ENCODE results near the gene RHOT2.

RHOT2 gene

DNA sequence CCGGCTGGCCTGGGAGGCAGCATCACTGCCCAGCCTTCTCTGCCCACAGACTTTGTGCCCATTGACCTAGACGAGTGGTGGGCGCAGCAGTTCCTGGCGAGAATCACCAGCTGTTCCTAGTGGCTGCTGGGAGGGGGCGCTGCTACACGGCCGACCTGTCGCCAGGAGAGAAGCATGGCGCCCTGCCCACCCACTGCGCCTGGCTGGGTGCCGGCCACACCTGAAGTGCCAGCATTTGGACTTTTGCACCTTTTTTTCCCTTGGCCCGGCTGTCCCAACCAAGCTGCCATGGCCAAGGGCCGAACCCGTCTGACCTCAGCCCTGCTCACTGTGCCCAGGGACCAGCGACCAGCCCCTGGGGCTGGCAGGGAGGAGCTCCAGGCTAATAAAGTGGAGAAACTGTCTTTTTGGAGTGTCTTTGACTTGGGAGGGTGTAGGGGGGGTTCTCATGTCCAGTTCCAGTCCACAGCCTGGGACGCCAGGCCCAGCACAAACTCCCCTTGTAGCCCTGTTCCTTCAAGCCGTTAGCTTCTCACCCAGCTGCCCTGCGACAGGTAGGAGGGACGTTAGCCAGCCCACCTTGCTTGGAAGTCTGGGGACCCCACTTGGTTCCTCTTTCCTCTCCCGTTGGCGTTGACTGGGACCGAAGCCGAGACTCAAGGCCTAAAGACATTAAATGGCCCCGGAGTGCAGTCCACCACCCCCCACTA, 19.7 kb upstream of the RHOT2 start:
- DNase-seq = peak in 1 of 2 donors; percentile 34

DNA sequence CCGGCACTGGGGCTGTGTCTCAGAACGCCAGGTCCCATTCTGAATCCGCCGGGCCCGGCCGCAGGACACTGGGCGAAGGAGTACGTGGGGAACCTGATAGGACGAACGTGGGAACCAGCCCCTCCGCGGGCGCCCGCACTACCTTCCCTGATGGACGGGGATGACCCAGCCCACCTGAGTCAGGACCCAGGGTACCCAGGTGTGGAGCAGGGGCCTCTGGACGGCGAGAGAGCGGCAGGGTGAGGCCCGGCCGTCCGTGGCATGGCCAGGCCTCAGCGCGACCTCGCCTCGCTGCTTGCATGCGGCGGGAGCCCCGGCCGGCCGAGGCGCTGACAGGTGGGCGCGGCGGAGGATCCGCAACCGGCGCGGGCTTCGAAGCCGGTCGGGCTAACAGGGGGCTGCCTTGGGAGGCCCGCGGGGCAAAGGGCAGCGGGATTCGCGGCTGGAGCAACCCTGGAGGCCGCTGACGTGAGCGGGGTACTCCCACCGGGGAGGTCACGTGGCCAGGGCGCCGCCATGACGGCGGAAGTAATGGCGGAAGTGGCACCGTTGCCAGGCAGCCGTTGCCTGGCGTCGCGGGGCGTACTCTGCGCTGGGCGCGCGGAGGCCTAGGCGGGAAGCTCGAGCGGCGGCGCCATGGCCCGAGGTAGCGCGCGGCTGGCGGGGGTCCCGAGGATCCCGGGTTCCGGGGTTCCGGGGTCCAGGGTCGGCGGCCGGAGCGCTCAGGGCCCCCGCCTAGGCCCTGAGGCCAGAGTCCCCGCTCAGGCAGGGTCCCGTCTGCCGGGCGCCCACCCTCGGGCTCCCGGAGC, 18.9 kb upstream of the RHOT2 start, which contains the start of gene WDR90:
Gene WDR90 (plus strand): TSS at position 585 of the 809 bp plus-strand sequence. CDS start 52 bp downstream, at position 637.
- peak; percentile 91 to 92 for DNase-seq

DNA sequence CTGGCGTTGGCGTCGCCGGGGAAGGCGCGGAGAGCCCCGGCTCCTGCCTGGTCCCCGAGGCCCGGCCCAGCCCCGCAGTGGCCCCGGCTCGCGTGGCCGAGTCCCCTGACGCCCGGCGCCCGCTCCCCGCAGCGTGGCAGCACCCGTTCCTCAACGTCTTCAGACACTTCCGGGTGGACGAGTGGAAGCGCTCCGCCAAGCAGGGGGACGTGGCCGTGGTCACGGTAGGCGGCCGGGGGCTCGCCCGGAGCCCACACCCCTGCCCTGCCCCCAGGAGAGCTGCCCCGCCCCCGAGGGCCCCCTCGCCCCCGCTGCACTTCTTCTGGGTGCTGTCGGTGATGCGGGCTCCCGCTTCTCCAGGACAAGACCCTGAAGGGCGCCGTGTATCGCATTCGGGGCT, 18.3 kb upstream of the RHOT2 start:
- DNase-seq = no peak

DNA sequence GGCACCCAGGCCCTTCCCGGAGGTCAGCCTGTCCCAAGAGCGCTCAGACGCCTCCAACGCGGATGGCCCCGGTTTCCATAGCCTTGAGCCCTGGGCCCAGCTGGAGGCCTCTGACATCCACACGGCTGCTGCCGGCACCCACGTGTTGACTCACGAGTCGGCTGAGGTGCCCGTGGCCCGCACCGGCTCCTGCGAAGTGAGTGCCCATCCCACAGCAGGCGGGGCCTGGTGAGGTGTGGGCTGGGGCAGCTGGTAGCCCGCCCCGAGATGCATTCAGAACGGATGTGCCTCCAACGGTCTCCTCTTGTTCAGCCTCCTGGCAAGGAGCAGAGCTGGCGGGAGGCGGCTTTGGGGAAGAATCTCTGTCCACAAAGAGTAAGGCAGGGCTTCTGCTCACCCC, 16.1 kb upstream of the RHOT2 start:
- DNase-seq = no peak

DNA sequence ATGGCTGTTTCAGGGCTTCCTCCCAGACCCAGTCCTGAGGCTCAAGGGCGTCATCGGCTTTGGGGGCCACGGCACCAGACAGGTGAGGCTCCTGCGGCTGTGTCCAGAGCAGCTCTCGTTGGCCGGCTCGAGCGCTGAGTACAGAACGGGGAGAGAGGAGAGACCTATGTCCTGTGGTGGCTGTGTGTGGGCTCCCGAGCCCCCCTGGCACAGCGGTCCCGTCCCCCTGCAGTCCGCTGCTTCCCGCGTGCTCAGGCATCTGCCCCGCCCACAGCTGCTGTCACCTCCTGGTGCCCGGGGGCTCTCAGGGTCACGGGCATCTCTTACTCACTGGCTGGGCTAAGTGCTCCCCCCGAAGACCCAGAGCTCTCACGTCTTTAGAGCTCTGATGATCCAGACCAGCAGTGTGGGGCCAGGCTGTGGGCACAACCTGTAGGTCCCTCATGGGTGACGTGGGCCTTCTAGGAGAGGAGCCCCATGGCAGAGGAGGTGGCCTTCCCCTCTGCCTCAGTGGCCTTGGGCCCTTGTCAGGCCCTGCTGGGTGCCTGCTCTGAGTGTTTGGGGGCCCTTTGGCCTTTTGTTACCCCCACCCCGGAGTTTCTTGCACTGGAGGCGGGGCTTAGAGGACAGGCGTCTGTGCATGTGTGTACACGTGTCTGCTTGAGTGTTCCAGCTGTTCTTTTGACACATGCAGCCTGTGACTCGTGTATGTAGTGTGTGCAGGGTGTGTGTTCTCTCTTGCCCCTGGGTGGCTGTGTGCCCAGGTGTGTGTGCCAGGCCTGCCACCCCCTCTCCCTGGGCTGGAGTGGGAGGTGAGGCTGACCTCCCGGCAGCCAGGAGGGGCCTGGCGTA, 15.3 kb upstream of the RHOT2 start:
- DNase-seq = no peak

DNA sequence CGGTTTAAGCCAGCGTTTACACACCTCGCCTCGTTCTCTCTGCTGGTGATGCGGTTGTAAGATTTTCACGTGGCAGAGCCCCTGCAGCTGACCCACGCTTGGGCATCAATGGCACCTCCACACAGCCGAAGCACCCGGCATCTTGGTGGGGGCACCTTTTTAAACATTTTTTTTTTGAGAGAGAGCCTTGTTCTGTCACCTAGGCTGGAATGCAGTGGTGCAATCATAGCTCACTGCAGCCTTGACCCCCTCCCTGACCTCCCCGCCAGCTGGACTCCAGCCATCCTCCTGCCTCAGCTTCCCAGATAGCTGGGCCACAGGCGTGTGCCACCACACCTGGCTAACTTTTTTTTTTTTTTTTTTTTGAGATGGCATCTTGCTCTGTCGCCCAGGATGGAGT, 13.9 kb upstream of the RHOT2 start:
- DNase-seq = no peak

DNA sequence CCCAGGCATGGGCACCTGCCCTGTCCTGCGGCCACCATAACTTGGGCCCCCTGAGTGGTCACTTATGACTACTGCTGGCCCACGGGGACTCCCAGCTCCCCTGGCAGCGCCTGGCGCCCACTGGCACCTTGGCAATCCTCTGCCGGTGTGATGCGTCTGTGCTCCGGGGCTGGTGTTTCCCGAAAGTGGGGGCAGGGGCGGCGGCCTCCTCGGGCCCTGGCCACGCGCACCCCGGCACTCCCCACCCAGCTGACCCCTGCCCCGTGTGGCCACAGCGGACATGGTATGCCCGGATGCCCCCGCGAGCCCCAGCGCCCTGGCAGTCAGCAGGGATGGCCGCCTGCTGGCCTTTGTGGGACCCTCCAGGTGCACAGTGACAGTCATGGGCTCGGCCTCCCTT, 10.4 kb upstream of the RHOT2 start:
- no peak for DNase-seq

DNA sequence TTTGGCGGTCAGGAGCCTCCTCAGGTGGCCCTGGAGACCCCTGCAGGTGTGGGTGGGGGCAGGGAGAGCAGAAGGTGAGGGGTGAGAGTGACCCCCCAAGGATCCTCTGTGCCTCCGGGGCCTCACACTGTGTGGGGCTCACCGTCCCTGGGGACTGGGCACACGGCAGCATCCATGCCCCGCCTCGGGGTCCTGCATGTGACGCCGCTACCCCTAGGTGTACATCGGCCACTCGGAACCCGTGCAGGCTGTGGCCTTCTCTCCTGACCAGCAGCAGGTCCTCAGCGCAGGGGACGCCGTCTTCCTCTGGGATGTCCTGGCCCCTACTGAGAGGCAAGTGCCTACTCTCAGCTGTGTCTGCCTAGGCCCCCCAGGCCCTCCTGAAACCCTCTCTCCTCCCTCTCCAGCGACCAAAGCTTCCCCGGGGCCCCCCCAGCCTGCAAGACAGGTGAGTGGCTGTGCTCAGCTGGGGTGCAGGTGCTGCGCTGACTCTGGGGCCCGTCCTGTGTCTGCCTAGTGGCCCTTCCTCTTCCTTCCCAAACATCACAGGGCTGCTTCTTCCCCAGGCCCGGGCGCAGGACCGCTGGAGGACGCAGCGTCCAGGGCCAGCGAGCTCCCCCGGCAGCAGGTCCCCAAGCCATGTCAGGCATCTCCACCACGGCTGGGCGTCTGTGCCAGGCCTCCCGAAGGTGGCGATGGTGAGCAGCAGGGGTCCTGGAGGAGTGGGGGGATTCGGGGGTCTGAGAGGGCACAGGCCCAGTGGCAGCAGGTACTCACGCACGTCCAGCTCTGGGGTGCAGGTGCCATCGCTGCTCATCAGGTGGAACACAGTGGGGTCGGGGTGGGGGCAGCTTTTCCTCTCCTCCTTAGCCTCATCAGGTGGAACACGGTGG, 9.0 kb upstream of the RHOT2 start:
- DNase-seq = no peak

DNA sequence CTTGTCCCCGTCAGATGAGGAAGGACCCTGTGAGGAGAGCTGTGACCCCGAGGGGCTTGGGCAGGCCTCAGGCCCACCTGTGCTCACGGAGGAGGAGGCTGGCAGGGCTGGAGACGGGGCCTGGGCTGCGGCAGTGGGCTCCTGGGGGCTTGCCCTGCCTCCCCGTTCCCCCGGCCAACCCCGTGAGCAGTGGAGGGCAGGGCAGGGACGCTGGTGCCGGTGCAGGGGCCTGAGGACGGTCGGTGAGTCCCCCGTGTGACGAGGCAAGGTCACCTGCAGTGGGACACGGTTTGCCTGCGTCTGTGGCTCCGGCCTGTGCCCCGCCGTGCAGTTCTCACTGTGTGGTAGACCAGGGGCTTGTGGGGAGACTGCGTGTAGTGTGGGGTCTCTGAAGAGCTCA, 8.3 kb upstream of the RHOT2 start:
- no peak for DNase-seq

DNA sequence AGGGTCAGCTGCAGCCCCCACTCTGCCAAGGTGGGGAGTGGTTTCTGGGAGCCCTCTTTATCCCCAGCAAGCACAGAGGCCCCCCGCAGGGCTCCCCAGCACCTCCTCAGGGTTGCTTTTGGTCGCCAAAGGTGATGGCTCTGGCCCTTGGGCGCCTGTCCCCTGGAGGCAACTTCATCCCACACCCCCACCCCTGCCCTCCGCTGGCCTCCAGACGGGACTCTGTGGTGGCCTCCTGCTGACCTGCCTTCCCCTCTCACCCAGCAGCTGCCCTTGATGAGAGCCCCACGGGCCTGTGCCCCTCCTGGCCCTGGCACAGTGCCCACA, 7.8 kb upstream of the RHOT2 start:
- no peak for DNase-seq

DNA sequence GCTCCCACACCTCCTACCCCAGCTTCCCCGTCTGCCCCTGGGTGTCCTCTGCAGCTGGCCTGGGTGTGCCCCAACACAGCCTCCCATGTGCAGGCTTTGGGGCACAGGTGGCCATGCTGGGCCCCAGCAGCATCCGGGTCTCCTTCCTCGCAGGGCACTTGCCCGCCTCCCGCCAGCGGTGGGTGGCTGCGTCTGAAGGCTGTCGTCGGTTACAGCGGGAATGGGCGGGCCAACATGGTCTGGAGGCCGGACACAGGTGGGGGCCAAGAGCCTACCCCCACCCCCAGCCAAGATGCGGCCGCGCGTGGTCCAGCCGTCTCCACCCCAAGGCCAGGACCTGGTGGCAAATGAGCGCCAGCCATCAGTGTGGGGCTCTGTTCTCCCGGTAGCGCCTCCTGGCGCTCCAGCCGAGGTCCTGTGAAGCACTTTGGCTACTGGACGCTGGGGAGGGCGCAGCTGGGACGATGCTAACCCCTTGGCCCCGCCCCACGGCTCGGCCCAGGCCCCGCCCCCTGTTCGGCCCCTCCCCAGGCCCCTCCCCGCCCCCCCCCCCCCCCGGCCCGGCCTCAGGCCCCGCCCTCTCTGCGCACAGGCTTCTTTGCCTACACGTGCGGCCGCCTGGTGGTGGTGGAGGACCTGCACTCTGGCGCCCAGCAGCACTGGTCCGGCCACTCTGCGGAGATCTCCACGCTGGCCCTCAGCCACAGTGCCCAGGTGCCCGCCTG, 7.3 kb upstream of the RHOT2 start:
- DNase-seq = peak; percentile 63 to 74

DNA sequence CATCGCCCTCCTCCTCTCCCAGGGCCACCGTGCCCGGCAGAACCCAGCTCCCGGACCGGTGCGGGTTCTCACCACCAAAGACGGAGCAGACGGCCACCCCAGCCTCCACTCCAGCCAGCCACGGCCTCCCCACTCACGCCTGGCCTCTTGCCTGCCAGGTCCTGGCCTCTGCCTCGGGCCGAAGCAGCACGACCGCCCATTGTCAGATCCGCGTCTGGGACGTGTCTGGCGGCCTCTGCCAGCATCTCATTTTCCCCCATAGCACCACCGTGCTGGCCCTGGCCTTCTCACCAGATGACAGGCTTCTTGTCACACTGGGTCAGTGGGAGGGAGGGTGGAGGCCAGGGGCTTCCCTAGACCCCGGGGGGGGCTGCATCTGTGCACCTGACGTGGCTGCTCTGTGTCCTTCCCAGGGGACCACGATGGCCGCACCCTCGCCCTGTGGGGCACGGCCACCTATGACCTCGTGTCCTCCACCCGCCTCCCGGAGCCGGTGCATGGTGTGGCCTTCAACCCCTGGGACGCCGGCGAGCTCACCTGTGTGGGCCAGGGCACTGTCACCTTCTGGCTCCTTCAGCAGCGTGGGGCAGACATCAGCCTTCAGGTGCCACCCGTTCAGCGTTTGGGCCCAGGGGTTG, 6.6 kb upstream of the RHOT2 start:
- no peak for DNase-seq

DNA sequence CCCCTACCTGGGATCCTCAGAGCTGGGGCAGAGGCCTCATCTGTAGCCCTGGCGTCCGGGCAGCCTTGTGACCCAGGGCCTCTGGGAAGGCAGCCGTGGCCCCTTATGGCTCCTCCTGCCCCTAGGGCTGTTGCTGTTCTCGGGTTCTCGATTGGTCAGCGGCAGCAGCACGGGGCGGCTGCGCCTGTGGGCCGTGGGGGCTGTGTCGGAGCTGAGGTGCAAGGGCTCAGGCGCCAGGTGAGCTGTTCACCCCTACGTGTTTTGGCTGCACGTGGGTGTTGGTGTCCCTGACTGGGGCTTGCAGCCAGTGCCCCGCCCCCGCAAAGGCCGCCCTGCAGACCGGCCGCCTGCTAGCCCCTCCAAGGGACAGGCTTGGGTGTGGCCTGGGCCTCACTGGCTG, 5.8 kb upstream of the RHOT2 start:
- no peak for DNase-seq

DNA sequence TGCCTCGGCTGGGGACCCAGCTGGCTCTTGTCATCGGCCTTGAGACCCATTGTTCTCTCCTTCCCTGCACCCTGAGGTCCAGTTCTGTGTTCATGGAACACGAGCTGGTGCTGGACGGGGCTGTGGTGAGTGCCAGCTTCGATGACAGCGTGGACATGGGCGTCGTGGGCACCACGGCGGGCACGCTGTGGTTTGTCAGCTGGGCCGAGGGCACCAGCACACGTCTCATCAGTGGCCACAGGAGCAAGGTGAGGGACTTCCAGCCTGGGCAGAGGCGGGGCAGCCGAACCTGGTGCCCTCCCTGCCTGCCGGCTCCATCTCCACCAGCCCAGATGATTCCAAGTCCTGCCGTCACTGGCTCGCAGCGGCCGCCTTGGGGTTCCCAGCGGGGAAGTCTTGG, 5.3 kb upstream of the RHOT2 start:
- DNase-seq = no peak

DNA sequence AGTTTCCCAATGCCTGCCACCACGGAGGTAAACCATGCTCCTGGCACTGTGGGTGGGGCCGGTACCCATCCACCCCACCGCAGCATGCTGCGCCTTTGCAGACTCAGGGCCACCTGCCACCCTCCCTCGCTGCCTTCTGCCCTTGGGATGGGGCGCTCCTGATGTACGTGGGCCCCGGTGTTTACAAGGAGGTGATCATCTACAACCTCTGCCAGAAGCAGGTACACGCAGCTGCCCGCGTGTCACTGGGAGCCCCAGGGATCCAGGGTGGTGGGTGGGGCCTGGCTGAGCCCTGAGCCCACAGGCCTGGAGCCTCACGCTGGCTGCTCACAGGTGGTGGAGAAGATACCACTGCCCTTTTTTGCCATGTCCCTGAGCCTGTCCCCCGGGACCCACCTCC, 1.4 kb upstream of the RHOT2 start:
- DNase-seq = no peak

DNA sequence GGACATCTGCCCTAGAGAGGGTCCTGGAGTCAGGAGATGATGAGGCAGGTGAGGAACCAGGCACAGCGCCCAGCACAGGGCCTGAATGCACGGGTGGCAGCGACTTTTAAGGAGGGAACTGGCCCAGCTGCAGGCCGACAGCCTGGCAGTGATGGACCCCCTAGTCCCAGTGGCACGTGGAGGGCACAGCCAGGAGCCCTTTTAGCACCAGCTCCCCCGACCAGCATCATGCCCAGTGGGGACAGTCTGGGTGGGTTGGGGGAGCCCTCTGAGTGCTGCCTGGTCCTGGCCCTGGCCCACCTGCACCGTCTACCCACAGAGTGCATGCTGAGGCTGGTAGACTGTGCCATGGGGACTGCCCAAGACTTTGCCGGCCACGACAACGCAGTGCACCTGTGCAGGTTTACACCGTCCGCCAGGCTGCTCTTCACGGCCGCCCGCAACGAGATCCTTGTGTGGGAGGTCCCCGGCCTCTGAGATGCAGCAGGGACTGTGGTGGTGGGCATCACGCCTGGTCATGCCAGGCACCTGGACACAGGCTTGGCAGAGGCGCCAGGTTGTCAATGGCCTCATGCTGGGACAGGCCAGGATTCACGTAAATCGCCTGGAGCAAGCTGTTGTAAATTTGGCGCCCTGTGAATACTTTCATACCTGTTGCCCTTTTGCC, 686 bp upstream of the RHOT2 start:
- DNase-seq = no peak

DNA sequence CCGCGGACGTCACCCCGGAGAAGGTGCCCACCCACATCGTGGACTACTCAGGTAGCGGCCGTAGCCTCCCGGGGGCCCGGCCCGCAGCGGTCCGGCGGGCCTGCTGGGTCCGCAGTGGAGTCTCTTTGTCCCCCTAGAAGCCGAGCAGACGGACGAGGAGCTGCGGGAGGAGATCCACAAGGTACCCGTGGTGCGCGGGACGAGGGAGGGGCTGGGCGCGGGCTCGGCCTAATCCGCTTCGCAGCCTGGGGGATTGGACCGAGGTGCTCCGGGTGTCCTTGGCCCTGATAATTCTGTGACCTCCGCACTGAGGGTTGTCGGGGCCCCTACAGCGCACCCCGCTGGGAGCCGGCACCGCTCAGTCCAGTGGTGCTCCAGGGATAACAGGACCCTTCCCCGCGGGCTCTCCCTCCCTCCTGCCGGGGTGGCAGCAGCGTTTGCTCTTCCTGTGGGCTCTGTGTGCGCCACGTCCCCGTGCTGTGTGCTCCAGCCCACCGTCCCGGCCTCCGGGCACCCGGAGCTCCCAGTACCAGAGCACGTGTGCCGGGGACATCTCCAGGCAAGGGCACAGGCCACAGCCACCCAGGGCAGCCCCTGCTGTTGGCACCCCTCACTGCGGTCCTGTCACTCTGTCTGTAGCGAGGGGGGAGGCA, 713 bp downstream of the RHOT2 start:
- no peak for DNase-seq

DNA sequence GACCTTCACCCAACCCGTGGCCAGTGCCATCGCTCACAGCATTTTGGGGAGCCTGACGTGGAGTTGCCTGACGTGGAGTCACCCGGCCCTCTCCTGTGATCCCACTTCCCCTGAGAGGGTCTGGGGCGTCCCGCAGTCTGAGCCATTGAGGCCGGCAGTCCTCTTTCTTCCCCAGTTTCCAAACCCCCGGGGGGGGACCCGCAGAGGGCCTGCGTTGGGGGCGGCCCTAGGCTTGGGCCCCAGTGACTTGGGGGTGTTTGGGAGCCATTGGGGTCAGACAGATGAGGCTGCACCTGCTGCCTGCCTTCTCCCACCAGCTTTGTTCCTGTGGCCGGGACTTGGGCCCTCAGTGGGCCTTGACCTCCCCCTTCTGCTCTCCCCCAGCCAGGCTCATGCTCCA, 1.7 kb downstream of the RHOT2 start:
- DNase-seq = no peak

DNA sequence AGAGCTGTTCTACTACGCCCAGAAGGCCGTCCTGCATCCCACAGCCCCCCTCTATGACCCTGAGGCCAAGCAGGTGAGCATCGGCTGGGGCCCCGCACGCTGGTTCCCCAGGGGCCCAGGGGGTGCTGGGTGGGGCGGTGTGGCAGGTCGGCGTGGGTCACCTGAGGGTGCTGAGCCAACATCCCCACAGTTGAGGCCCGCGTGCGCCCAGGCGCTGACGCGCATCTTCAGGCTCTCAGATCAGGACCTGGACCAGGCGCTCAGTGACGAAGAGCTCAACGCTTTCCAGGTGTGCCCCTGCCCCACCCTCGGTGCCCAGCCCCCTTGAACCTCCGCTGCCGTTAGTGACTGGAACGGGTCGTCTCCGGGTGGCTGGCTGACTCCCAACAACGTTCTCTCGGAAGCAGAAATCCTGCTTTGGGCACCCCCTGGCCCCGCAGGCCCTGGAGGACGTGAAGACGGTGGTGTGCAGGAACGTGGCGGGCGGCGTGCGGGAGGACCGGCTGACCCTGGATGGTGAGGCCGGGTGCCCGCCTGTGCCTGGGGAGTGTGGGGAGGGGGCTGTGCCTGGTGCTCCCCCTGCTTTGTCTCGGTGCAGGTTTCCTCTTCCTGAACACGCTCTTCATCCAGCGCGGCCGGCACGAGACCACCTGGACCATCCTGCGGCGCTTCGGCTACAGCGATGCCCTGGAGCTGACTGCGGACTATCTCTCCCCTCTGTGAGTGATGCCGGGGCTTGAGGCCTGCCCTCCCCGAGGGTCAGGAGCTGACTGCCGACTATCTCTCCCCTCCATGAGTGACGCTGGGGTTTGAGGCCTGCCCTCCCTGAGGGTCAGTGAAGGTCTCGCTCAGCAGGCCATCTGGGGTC, 2.8 kb downstream of the RHOT2 start:
- no peak for DNase-seq

All from activated CD4-positive, alpha-beta T cell treated with anti-CD3 and anti-CD28 coated beads for 4 hours (primary cell).